Measurements from ENCODE around the gene BLM.

DNA sequence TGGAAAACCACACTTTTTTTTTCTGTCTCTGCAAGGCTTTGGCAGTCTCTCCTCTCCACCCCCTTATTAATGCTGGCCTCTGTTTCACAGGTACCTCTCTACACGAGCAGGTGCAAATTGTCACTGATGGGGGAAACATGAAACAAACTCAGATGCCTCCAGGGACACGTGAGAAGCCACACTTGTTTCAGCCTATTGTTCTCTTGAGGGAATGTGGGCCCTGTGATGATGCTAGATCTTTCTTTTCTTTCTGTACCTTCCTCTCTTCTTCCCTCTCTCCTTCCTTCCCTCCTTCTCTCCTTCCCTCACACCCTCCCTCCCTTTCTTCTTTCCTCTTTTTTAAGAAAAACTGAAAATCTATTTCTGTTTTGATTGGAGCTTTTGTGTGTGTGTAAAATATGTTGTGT, 5.7 kb upstream of the BLM start:
- TF ChIP-seq POLR2A (IDR thresholded peaks at IDR 0.05): no peak
- TF ChIP-seq, protein P1, sequence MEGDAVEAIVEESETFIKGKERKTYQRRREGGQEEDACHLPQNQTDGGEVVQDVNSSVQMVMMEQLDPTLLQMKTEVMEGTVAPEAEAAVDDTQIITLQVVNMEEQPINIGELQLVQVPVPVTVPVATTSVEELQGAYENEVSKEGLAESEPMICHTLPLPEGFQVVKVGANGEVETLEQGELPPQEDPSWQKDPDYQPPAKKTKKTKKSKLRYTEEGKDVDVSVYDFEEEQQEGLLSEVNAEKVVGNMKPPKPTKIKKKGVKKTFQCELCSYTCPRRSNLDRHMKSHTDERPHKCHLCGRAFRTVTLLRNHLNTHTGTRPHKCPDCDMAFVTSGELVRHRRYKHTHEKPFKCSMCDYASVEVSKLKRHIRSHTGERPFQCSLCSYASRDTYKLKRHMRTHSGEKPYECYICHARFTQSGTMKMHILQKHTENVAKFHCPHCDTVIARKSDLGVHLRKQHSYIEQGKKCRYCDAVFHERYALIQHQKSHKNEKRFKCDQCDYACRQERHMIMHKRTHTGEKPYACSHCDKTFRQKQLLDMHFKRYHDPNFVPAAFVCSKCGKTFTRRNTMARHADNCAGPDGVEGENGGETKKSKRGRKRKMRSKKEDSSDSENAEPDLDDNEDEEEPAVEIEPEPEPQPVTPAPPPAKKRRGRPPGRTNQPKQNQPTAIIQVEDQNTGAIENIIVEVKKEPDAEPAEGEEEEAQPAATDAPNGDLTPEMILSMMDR (IDR thresholded peaks at IDR 0.05): no peak
